GM19372 (cell line): Measurements from ENCODE around the gene PACRG.

Experiments used
- ATAC-seq: cut with Tn5 transposase; IDR thresholded peaks from one replicate; pipeline ENCODE4 v1.9.1; 2021; ENCODE audit warnings: mild to moderate bottlenecking, low read depth, moderate library complexity; ENCODE audit not compliant: unreplicated experiment

The PACRG gene

GRCh38 chr6:163338671-163339405 lies 611.1 kb downstream of the PACRG start:
- ATAC-seq: no peak

- ATAC-seq: no peak
Observed at GRCh38 chr6:163339466-163339865, 611.7 kb downstream of the PACRG start.

GRCh38 chr6:163340201-163340887 lies 612.6 kb downstream of the PACRG start:
- no peak for ATAC-seq

GRCh38 chr6:163341224-163342061 lies 613.7 kb downstream of the PACRG start:
- ATAC-seq: no peak

DNA sequence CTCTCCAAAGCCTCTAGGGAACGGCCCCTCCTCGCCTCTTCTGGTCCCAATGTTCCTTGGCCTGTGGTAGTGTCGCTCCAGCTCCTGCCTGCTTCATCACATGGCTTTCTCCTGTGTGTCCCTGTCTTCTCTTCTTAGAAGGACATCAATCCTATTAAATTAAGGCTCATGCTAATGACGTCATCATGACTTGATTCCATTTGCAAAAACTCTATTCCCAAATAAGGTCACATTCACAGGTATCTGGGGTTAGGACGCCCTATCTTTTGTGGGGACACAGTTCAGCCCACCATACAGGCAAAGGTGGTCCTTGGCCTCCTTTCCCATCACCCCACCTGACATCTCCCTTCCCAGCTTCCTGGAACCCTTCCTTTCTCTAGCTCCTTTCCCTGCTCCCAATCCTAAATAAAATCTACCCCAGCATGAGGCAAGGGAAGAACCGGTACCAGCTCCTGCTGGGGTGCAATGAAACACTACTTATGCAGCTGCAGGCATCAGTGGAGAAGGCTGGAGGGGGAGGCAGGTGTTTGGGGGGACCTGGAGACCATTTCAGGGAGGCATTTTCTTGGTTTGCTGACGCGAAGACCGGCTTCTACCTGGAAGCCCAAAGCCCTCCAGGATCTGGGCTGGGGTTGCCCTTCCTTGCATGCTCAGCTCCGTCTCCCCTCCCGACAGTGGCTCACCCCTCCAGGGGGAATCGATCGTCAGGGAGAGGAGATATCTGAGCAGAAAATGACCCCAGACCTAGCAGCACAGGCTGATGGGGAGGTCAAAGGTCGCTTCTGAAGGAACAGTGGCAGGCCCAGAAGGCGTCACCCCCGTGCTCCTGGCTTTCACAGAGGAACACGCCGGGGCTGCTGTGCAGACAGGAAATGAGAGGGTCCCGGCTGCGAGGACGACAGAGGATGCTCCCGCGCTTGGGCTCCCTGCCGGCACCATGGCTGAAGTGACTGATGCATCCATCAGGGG lies 615.1 kb downstream of the PACRG start:
- no peak for ATAC-seq

DNA sequence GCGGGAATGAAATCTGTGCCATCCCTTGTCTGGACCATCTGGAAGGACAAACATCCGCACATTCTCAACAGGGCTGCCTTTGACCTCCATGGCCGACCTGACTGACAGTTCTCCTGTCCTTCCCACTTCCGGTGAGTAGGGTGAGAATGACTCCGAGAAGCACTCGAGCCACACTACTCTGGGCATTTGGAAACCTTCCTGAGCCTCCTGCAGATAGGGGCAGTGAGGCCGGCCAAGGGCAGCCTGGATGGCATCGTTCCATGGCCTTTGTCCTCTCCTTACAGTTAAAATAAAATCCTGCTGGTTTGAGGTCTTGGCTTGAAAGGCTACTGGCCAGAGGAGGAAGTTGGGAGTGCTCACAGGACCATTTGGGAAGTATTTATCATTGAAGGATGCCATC lies 615.8 kb downstream of the PACRG start:
- no peak for ATAC-seq

- no peak for ATAC-seq
Observed at GRCh38 chr6:163344411-163344810, 616.6 kb downstream of the PACRG start.

GRCh38 chr6:163345931-163346330 lies 618.2 kb downstream of the PACRG start:
- no peak for ATAC-seq

DNA sequence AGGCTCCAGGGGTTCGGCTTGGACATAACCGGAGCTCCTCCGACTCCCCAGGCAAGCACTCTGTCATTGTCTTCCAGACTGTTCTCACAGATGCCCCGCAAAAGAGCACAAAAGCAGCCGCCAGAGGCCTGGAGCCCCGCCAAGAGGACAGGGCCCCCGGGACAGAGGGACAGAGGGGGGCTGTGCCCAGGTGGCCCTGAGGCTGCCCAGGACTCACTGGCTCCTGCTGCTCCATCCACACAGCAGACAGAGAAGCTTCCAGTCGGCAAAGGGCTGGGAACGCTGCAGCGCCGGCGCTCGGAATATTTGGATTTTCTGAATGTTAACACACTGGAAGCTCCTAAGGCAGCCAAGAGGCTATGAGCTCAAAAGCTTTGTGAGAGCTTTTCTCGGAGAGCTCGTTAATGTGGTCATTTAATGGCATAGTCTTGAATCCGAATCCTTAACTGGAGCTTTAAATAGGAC lies 618.8 kb downstream of the PACRG start:
- no peak for ATAC-seq

DNA sequence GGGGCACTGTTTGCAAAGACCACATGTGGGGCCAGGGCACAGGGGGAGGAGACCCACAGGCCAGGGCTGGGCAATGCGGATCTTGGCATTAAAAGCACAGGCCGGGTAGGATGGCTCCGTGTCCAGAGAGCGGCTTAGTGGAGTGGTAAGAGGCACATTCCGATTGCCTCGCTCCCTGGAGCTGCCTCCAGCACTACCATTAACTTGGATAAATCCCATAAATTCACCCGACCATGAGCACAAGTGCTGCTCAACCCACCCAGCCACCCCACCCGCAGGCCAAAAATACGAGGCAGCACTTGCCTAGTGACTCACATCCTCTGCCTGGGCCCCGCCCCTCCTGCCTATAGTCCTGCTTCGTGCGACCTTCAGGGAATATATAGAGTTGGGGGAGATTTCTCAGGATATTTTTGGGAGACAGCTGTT lies 619.3 kb downstream of the PACRG start:
- no peak for ATAC-seq

DNA sequence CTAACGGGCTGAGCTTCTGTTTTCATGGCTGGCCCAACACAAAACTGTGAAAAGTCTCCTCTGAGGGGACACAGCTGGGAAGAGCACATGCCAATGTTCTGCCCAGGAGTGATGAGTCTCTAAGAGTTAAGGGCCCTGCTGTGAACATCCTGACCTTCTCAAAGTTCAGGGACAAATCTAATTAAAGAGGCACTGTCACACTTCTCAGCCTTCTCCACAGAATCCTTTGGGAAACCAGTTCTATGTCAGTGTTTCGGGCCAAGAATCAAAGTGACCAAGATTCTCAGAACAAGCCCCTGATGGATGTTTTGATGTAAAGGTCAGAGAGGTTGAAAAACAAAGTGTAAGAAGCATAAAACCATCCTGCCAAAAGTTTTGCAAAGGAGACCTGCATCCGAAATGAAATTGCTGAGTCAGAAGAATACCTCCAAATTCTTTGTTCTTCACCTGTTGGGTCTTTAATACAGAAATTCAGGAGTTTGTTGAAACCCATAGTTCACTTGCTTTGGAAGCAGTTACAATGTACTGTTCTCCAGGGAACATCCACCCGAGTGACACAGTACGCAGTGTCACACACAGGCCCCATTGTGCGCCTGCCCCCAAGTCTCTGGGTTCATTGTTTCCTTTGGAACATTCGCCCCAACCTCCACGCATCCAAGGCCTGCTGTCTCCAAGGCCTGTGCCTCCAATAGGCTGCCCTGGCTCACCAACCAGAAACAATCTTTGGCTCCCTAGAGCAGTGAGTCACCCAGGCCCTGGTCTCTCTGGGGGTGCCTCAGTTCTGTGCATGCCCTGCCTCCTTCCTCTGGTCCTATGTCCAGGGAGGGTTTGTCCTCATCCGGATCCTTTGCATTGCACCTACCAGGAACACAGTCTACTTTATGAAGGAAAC lies 621.3 kb downstream of the PACRG start:
- no peak for ATAC-seq

DNA sequence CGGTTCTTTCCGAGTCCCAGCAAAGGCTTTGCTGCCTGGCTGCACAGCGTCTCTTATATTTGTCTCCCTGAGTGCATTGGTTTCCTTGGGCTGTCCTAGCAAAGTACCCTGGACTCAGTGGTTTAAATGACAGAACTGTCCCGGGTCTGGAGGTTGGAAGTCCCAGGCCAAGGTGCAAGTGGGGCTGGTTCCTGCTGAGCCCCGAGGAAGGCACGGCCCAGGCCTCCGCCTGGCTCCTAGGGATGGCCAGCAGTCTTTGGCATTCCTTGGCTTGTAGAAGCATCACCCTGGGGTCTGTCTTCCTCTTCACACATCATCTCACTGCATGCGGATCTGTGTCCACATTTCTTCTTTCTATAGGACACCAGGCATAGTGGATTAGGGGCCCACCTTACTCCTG lies 621.9 kb downstream of the PACRG start:
- no peak for ATAC-seq

GRCh38 chr6:163351013-163351412 lies 623.2 kb downstream of the PACRG start:
- no peak for ATAC-seq

GRCh38 chr6:163352011-163352685 lies 624.4 kb downstream of the PACRG start:
- ATAC-seq: no peak

DNA sequence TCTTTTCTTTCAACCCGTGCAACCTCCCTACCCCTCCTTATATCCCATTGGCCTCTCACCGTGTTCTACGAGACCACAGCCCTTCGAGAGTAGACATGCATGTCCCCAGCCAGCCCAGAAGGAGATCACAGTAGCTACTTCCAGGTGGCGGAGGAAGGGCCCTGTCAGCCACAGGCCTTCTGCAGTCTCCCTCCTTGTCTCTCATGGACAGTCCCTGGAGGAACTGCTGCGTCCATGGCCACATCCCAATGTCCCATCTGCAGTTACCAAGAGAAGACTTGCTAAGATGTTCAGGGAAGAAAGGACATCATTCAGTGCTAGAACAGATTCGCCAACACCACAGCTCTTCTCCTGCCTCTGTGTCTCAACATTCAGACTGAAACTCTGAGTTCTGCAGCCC lies 625.2 kb downstream of the PACRG start:
- no peak for ATAC-seq

- ATAC-seq: no peak
Observed at GRCh38 chr6:163354085-163354484, 626.3 kb downstream of the PACRG start.

DNA sequence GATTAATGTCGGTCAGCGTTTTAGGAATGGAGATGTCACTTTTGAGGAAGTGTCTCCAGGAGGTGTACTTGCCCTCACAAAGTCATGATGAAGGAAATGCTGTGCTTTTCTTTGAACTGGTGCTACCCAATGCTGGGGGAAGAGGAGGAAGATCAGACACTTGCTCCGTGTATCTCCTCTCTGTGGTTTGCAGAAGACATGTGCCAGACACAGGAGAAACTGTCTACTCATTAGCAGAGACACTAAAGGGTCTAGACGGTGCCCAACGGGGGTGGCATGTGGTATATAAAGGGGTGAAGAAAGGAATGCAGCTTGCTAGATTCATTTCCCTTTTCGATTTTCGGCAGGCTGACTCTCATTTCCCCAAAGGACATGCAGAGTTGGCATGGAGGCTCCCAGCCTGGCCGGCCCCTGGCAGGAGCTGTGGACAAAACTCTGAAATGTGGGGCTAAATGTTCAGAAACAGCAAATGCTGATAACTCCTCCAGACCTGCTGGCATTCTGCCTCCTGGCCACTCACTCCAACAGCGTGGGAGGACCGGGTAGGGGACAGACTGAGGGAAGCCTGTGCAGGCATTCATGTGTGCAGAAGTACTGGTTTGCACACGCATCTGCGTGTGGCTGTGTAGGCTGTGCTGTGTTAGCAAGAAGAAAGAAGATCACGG lies 627.1 kb downstream of the PACRG start:
- ATAC-seq: no peak

DNA sequence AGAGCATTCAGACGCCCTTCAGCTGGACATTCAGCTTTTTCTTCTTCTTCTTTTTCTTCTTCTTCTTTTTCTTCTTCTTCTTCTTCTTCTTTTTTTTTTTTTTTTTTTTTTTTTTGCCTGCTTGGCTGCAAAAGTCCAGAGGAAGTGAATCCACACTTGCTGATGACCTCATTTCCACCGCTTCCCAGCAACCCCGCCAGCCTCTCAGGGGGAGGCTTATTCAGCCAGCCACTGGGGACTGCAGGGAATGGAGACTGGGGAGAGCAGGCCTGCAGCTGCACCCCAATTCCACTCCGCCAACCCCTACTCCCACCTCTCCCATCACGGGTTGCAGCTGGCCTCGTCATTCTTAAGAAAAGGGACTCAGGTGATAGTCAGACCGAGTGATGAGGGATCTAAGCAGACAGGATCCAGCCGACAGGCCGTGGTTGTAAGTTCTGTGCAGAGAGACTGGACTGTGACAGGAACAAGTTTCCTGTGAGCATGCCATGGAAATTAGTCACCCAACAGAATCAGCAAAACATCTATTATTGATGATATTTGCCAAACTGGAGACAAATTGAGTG lies 627.7 kb downstream of the PACRG start:
- ATAC-seq: no peak
